ENCODE results near the gene PBX2.

- no peak for TF ChIP-seq POLR2A (IDR thresholded peaks at IDR 0.05)
- no peak for TF ChIP-seq CTCF (IDR thresholded peaks at IDR 0.05)
These were observed 8.3 kb upstream of the PBX2 start for GRCh38 chr6:32198345-32198696.

Measured in breast epithelium (tissue), 3 donors.